ENCODE results near the gene LAMC1. TPM values are rescaled to one million over a fixed set of nuclear protein-coding genes. Genes with fewer than 3 reads are reported as not detected.
"Not testable (repeated sequence)": the region's sequence is repeated elsewhere in the genome, so short reads cannot be mapped to it uniquely, and the experiment has no call there.

The LAMC1 gene
- total and polyA plus RNA-seq, 12 donors, result 22.1 to 160 (median 115) TPM

- no peaks in the 10 kb centered on the region for H3K36me3 ChIP-seq
- 40 to 64% methylated on average over 3 of the region's 3 CpGs for WGBS, 2 donors
- DNase-seq (no peak), ATAC-seq (no peak)
- peak overlapping the region in 3 of 10 donors; percentile 3 to 54 (median 24) for H3K27ac ChIP-seq
- H3K4me3 ChIP-seq, result no peak overlapping the region
- intact Hi-C loops (cut with DNase I), result loop anchor here in 1 of 10 donors (10.0 kb wide), 1 partner anchor 46 kb away; the partner anchor contains the start of gene LAMC1
- H3K27me3 ChIP-seq, result no peaks in the 10 kb centered on the region
- peaks cover 9 to 73% (median 59%) of the 10 kb centered on the region in 9 donors for H3K4me1 ChIP-seq
- H3K9me3 ChIP-seq, result peaks cover 0 to 8% (median 0%) of the 10 kb centered on the region in 11 donors
- TF ChIP-seq CTCF (IDR thresholded peaks at IDR 0.05), result no peak
Observed at GRCh38 chr1:183070234-183070922, 47.2 kb downstream of the LAMC1 start.

GRCh38 chr1:183070923-183071618 lies 47.9 kb downstream of the LAMC1 start:
- Histone ChIP-seq H3K27ac (peak overlapping the region in 7 of 10 donors; percentile 12 to 54 (median 34)), H3K9me3 (peaks cover 0 to 5% (median 0%) of the 10 kb centered on the region in 11 donors), H3K4me1 (peaks cover 9 to 80% (median 66%) of the 10 kb centered on the region in 9 donors), H3K4me3 (no peak overlapping the region), H3K36me3 (no peaks in the 10 kb centered on the region), H3K27me3 (no peaks in the 10 kb centered on the region)
- no peak for TF ChIP-seq CTCF (IDR thresholded peaks at IDR 0.05)
- WGBS, 2 donors, result 31 to 47% methylated on average over 3 of the region's 3 CpGs
- peak in 6 of 8 donors; percentile 18 to 66 (median 50) for ATAC-seq
- no peak for DNase-seq
- intact Hi-C loops (cut with DNase I), result loop anchor here in 1 of 10 donors (10.0 kb wide), 1 partner anchor 46 kb away; the partner anchor contains the start of gene LAMC1

GRCh38 chr1:183072595-183072994 lies 49.4 kb downstream of the LAMC1 start:
- H3K9me3 ChIP-seq, result not testable (repeated sequence)
- H3K27ac ChIP-seq, result peak overlapping the region in 4 of 10 donors; percentile 15 to 54 (median 27)

GRCh38 chr1:183073320-183073719 lies 50.1 kb downstream of the LAMC1 start:
- peaks cover 11 to 95% (median 86%) of the 10 kb centered on the region in 9 donors for H3K4me1 ChIP-seq
- no peak for TF ChIP-seq CTCF (IDR thresholded peaks at IDR 0.05)
- H3K36me3 ChIP-seq, result no peaks in the 10 kb centered on the region
- no peaks in the 10 kb centered on the region for H3K27me3 ChIP-seq
- no peak for DNase-seq
- intact Hi-C loops (cut with DNase I), result loop anchor here in 1 of 10 donors (10.0 kb wide), 1 partner anchor 49 kb away; the partner anchor contains the start of gene LAMC1
- no peaks in the 10 kb centered on the region for H3K9me3 ChIP-seq
- no peak overlapping the region for H3K4me3 ChIP-seq
- H3K27ac ChIP-seq, result peak overlapping the region in 3 of 10 donors; percentile 22 to 54 (median 32)
- no peak for ATAC-seq

More at GRCh38 chr1:183072595-183072994, 49.4 kb downstream of the LAMC1 start:
- H3K36me3 ChIP-seq, DNase-seq, H3K4me3 ChIP-seq, H3K27me3 ChIP-seq: not testable (repeated sequence)
- 71 to 82% methylated on average over 7 of the region's 7 CpGs for WGBS, 2 donors
- peak in 1 of 8 donors; percentile 26 for ATAC-seq
- intact Hi-C loops (cut with DNase I), result loop anchor here in 1 of 10 donors (10.0 kb wide), 1 partner anchor 48 kb away; the partner anchor contains the start of gene LAMC1
- H3K4me1 ChIP-seq, result peaks cover 11 to 93% (median 80%) of the 10 kb centered on the region in 9 donors
